ENCODE results near the gene ATIC. TPM values are rescaled to one million over a fixed set of nuclear protein-coding genes. Genes with fewer than 3 reads are reported as not detected.

Gene ATIC
- total and polyA plus RNA-seq, 2 of the 8 experiments (the other 6 are each of a cell fraction or from before 2014, with no cell fraction given), result 139 to 319 TPM

GRCh38 chr2:215396595-215397313, 84.9 kb downstream of the ATIC start:
- Histone ChIP-seq H3K9me3 (ENCODE audit: insufficient read depth in 2 of 2, low read depth in 1 of 2, low read length in 1 of 2) (no peaks in the 10 kb centered on the region), H2BK15ac (ENCODE audit: low read length) (no peak overlapping the region), H3K27me3 (replicated peaks in 1 of 4; ENCODE audit: control insufficient read depth in 3 of 4, extremely low read depth in 1 of 4, insufficient read depth in 3 of 4, low read length in 3 of 4) (no peaks in the 10 kb centered on the region), H3K23ac (ENCODE audit: insufficient read length) (no peak overlapping the region), H3K9ac (replicated peaks in 1 of 4; ENCODE audit: extremely low read depth in 1 of 4, low read depth in 3 of 4, low read length in 3 of 4) (no peak overlapping the region), H3K14ac (ENCODE audit: insufficient read length) (no peak overlapping the region), H3K4me3 (ENCODE audit: extremely low read depth in 1 of 4, insufficient read depth in 2 of 4, low read depth in 3 of 4, low read length in 4 of 4) (no peak overlapping the region), H2BK12ac (ENCODE audit: low read depth, low read length) (no peak overlapping the region), H4K91ac (replicated peaks; ENCODE audit: insufficient read length, low read length) (no peak overlapping the region), H4K20me1 (replicated peaks in 1 of 2; ENCODE audit: control insufficient read depth in 1 of 2, insufficient read depth in 2 of 2, low read length in 2 of 2) (no peaks in the 10 kb centered on the region), H3K4me1 (replicated peaks in 1 of 4; ENCODE audit: control insufficient read depth in 3 of 4, insufficient read depth in 4 of 4, low read length in 3 of 4) (no peaks in the 10 kb centered on the region; a peak in 1 of 7 replicates), H3K23me2 (ENCODE audit: low read depth, low read length) (no peaks in the 10 kb centered on the region), H2BK5ac (ENCODE audit: low read depth, low read length) (no peak overlapping the region), H3K79me1 (ENCODE audit: low read depth, low read length) (no peaks in the 10 kb centered on the region), H3K79me2 (ENCODE audit: control insufficient read depth in 1 of 2, insufficient read depth in 2 of 2, low read length in 2 of 2) (no peaks in the 10 kb centered on the region), H2AFZ (ENCODE audit: low read length) (no peak overlapping the region), H3K4me2 (ENCODE audit: insufficient read depth in 1 of 2, low read depth in 2 of 2, low read length in 2 of 2) (no peak overlapping the region), H2BK20ac (ENCODE audit: low read length) (no peak overlapping the region), H4K8ac (ENCODE audit: extremely low read depth, insufficient read depth, low read length) (no peak overlapping the region), H3K4ac (replicated peaks; ENCODE audit: insufficient read length, low read depth, low read length) (no peak overlapping the region), H3K27ac (ENCODE audit: low read depth, low read length) (no peak overlapping the region), H3K36me3 (ENCODE audit: control insufficient read depth in 2 of 4, insufficient read depth in 4 of 4, low read length in 3 of 4) (peaks cover 2 to 23% (median 10%) of the 10 kb centered on the region in 4 experiments; a peak in 4 of 8 replicates), H4K5ac (ENCODE audit: insufficient read length, low read depth, low read length) (no peak overlapping the region), H2AK5ac (ENCODE audit: low read depth, low read length) (no peak overlapping the region), H2BK120ac (replicated peaks; ENCODE audit: low read depth, low read length) (no peak overlapping the region), H3K18ac (ENCODE audit: extremely low read depth, low read length) (no peak overlapping the region), H3K56ac (replicated peaks; ENCODE audit: insufficient read length, low read depth, low read length) (no peak overlapping the region)
- ChIA-PET CTCF (ENCODE audit: partially characterized antibody) (interaction anchor here (0.7 to 1.0 kb wide), 3 partner anchors 13 to 907 kb away, joined by 3 to 4 read pairs (median 3); no protein-coding TSS in a partner anchor), POLR2A (ENCODE audit: partially characterized antibody) (interaction anchor here (0.6 to 1.7 kb wide), 3 partner anchors 12 to 86 kb away, joined by 3 to 5 read pairs (median 5); no protein-coding TSS in a partner anchor)
- FAIRE-seq, result no peak
- TF ChIP-seq KDM5A (IDR thresholded peaks at IDR 0.05; ENCODE audit: low read length) (no peak), SP1 (IDR thresholded peaks at IDR 0.05; ENCODE audit: low read depth, low read length) (no peak), GABPA (IDR thresholded peaks at IDR 0.05; ENCODE audit: borderline replicate concordance, insufficient read depth, low read length) (no peak), JUN (IDR thresholded peaks at IDR 0.05; ENCODE audit: low read depth, low read length) (no peak), RXRA (IDR thresholded peaks at IDR 0.05; ENCODE audit: insufficient read depth, low read depth, low read length) (no peak), SRF (IDR thresholded peaks at IDR 0.05; ENCODE audit: low read depth, low read length) (no peak), SIRT6 (IDR thresholded peaks at IDR 0.05; ENCODE audit: low read length) (no peak), CBX5 (IDR thresholded peaks at IDR 0.05; ENCODE audit: low read depth, low read length) (no peak)
- 92% methylated on average over 2 of the region's 2 CpGs; no CpG with 5 or more reads in 1 of the 2 experiments for whole genome bisulfite sequencing, 2 experiments (ENCODE audit: extremely low coverage in 1 of 2, insufficient coverage in 1 of 2, insufficient read length in 1 of 2, insufficient replicate concordance in 2 of 2, low coverage in 1 of 2, low lambda C conversion rate in 2 of 2, missing lambda C conversion rate in 1 of 2)
- DNase-seq (ENCODE audit: low read depth in 1 of 2, low spot score in 2 of 2), result no peak
